K562 (cell line): ENCODE data around the gene SVIL. TPM values are rescaled to one million over a fixed set of nuclear protein-coding genes. Genes with fewer than 3 reads are reported as not detected.
A peak's percentile ranks its signal among the peaks of the same experiment; 100 is the strongest.

ENCODE experiments used
- ATAC-seq: fragments of 200-7000 bp; cut with Tn5 transposase; 3 replicates; pipeline ENCODE4 v1.9.1; 2020; ENCODE audit warnings: moderate library complexity
- BruUV-seq: library from RNA; stranded (reverse); fragments of 400-500 nt; replicated peaks from 2 replicates; lab custom pipeline; 2021; lab: Mats Ljungman, UMichigan
- CTCF ChIA-PET: fragments of 300-600 bp; formaldehyde crosslinking; extraction: SDS; loops from one replicate; lab custom pipeline; 2021; ENCODE audit warnings: low intra/inter-chr PET ratio; lab: Yijun Ruan, JAX
- POLR2A ChIA-PET: fragments of 300-600, 350-650 bp; sonication (Branson Sonifier 250); formaldehyde crosslinking; extraction: SDS; loops from one replicate; lab custom pipeline; 2021; ENCODE audit warnings: antibody characterized with exemption, inconsistent platforms; lab: Yijun Ruan, JAX
- DNase-seq, 4 experiments: peaks; one replicate each; pipeline versions ENCODE4 v3.0.0 to v3.0.0-alpha.2; 2011 to 2018; ENCODE audit warnings: low spot score in 3 of 4, mixed read lengths in 3 of 4; ENCODE audit errors: extremely low read depth in 1 of 4
- FAIRE-seq: peaks from 2 replicates; lab custom pipeline; 2011; peaks lifted over from hg19 to GRCh38; lab: Jason Lieb, UNC
- H2AFZ ChIP-seq: 2 replicates; pipeline ENCODE4 v1.6.0; 2011; ENCODE audit warnings: low read depth, low read length, control low read depth, inconsistent platforms
- H3K27ac ChIP-seq: fragments of 200-600 bp; 3 replicates; pipeline ENCODE4 v1.8.0; 2011; ENCODE audit warnings: low read depth, mild to moderate bottlenecking, control low read depth, inconsistent platforms, low read length, moderate library complexity, mixed read lengths; ENCODE audit errors: extremely low read depth
- H3K27me3 ChIP-seq, 2 experiments: fragments of 300-600 bp in 1 of 2; 2 replicates in 1 of 2; 3 replicates in 1 of 2; pipeline versions ENCODE4 v1.6.0 to v1.8.0; 2011; ENCODE audit warnings: inconsistent platforms in 2 of 2, low read length in 2 of 2, mild to moderate bottlenecking in 1 of 2, mixed read lengths in 1 of 2, moderate library complexity in 1 of 2; ENCODE audit not compliant: control insufficient read depth in 2 of 2, insufficient read depth in 2 of 2
- H3K36me3 ChIP-seq: fragments of 300-600 bp; 3 replicates; pipeline ENCODE4 v1.8.0; 2011; ENCODE audit warnings: mild to moderate bottlenecking, low read length, inconsistent platforms; ENCODE audit not compliant: control insufficient read depth, insufficient read depth
- H3K4me1 ChIP-seq, 2 experiments: fragments of 200-600 bp in 1 of 2; replicated peaks in 1 of 2; 2 replicates in 1 of 2; 3 replicates in 1 of 2; pipeline versions ENCODE4 v1.5.1 to v1.8.0; 2011; ENCODE audit warnings: inconsistent platforms in 2 of 2, low read length in 2 of 2, mild to moderate bottlenecking in 1 of 2, mixed read lengths in 1 of 2, moderate library complexity in 1 of 2; ENCODE audit not compliant: control insufficient read depth in 2 of 2, insufficient read depth in 2 of 2
- H3K4me2 ChIP-seq: 2 replicates; pipeline ENCODE4 v1.6.1; 2011; ENCODE audit warnings: low read length, control low read depth, inconsistent platforms, mixed read lengths; ENCODE audit not compliant: insufficient read depth
- H3K4me3 ChIP-seq: fragments of 200-600 bp; sonication (generic), shearing (Covaris generic); 2 replicates; pipeline ENCODE4 v1.5.1; 2016; ENCODE audit warnings: control low read depth, inconsistent platforms
- H3K79me2 ChIP-seq: fragments of 200-600 bp; 3 replicates; pipeline ENCODE4 v1.8.0; 2011; ENCODE audit warnings: low read length, inconsistent platforms; ENCODE audit not compliant: control insufficient read depth, insufficient read depth
- H3K9ac ChIP-seq, 2 experiments: 2 replicates each; pipeline versions ENCODE4 v1.6.0 to v1.6.1; 2011; ENCODE audit warnings: low read depth in 2 of 2, low read length in 2 of 2, control low read depth in 1 of 2, inconsistent platforms in 1 of 2, mild to moderate bottlenecking in 1 of 2, mixed read lengths in 1 of 2; ENCODE audit not compliant: insufficient read depth in 1 of 2
- H3K9me1 ChIP-seq: one replicate; pipeline ENCODE4 v1.6.0; 2011; ENCODE audit warnings: inconsistent platforms, mild to moderate bottlenecking, low read length, moderate library complexity; ENCODE audit not compliant: control insufficient read depth, insufficient read depth
- H3K9me3 ChIP-seq: replicated peaks from 2 replicates; pipeline ENCODE4 v1.5.1; 2011; ENCODE audit warnings: low read depth, low read length, inconsistent platforms; ENCODE audit not compliant: control insufficient read depth, insufficient read depth
- H4K20me1 ChIP-seq: replicated peaks from 2 replicates; pipeline ENCODE4 v1.6.1; 2011; ENCODE audit warnings: low read length, inconsistent platforms, mixed read lengths; ENCODE audit not compliant: control insufficient read depth, insufficient read depth
- ESRRA ChIP-seq: fragments of 450-650 bp; IDR thresholded peaks from 2 replicates; pipeline ENCODE4 v1.6.1; 2014; ENCODE audit warnings: low read depth, mild to moderate bottlenecking, moderate library complexity, borderline replicate concordance
- FOS ChIP-seq: IDR thresholded peaks from 3 replicates; pipeline ENCODE4 v1.6.1; 2011; ENCODE audit not compliant: insufficient read length; ENCODE audit errors: extremely low read depth
- LARP7 ChIP-seq: fragments of 450-650 bp; IDR thresholded peaks from 2 replicates; pipeline ENCODE4 v1.6.1; 2016
- MEIS2 ChIP-seq: fragments of 450-650 bp; IDR thresholded peaks from 2 replicates; pipeline ENCODE4 v1.6.1; 2014; ENCODE audit warnings: mild to moderate bottlenecking; ENCODE audit not compliant: partially characterized antibody
- MYBL2 ChIP-seq, 2 experiments: fragments of 450-650 bp in 1 of 2; sonication (generic) in 1 of 2; formaldehyde crosslinking in 1 of 2; IDR thresholded peaks; 2 replicates each; pipeline versions ENCODE4 v1.6.1 to v1.8.1; 2017 to 2022; ENCODE audit warnings: borderline replicate concordance in 1 of 2, inconsistent platforms in 1 of 2, low read depth in 1 of 2, mild to moderate bottlenecking in 1 of 2, missing genetic modification reagents in 1 of 2, moderate library complexity in 1 of 2
- REST ChIP-seq, 2 experiments: fragments of 450-650 bp; formaldehyde crosslinking in 1 of 2; IDR thresholded peaks; 2 replicates each; pipeline versions ENCODE4 v1.4.0 to v1.6.1; 2014 to 2020; ENCODE audit warnings: mild to moderate bottlenecking in 2 of 2, borderline replicate concordance in 1 of 2, low read depth in 1 of 2
- ZNF324 ChIP-seq: fragments of 250-450 bp; sonication (Bioruptor Pico); IDR thresholded peaks from 2 replicates; pipeline ENCODE4 v1.4.0; 2020; ENCODE audit warnings: mild to moderate bottlenecking
- WGBS: fragments of 100-300 bp; shearing (Covaris generic); methylation state at CpG from one replicate; pipeline ENCODE4 v1.1.6; 2016; ENCODE audit warnings: low coverage, mixed read lengths; ENCODE audit not compliant: insufficient coverage; ENCODE audit errors: missing lambda C conversion rate; 5-methylcytosine and 5-hydroxymethylcytosine counted together
- in situ Hi-C: fragments of 300-500 bp; cut with MboI; formaldehyde crosslinking; loops from 4 replicates; pipeline ENCODE4 v1.15.0; 2018; ENCODE audit warnings: inconsistent platforms, mixed read lengths
- intact Hi-C: fragments of 100-400 bp; cut with micrococcal nuclease; formaldehyde crosslinking; loops from 2 replicates; pipeline ENCODE4 v1.14.2; 2022
- polyA plus RNA-seq, 8 experiments: library from polyadenylated mRNA; depleted of rRNA in 4 of 8; stranded (reverse) in 5 of 8; unstranded in 3 of 8; fragments of >200 nt; fragmentation: Nextera tagmentation in 2 of 8; fragmentation: Illumina TruSeq in 1 of 8; extraction: Ambion mirVana in 2 of 8; extraction: Trizol in 1 of 8; gene quantifications; 2 replicates each; pipeline versions ENCODE4 v1.2.1 to v1.2.3, GENCODE V29; 2011 to 2014; ENCODE audit warnings: inconsistent platforms in 1 of 8, missing spikeins in 1 of 8
- total RNA-seq, 7 experiments: library from RNA; depleted of rRNA in 6 of 7; stranded (reverse); fragments of >200 nt in 6 of 7; fragmentation: Illumina TruSeq in 2 of 7; extraction: Trizol in 2 of 7; gene quantifications; 2 replicates each; pipeline versions ENCODE4 v1.2.1 to v1.2.3, GENCODE V29; 2011 to 2021; ENCODE audit warnings: low replicate concordance in 1 of 7

The SVIL gene
- total and polyA plus RNA-seq, 9 of the 15 experiments (the other 6 are each of a cell fraction or from before 2014, with no cell fraction given) = under 0.01 to 0.18 (median 0.05) TPM; not detected in 3

GRCh38 chr10:29646238-29646902 is 11.6 kb upstream of the SVIL start:
- Histone ChIP-seq H2AFZ (no peak overlapping the region), H3K4me2 (no peak overlapping the region), H3K36me3 (no peaks in the 10 kb centered on the region), H4K20me1 (no peaks in the 10 kb centered on the region; the same call in 1 of the 2 replicates), H3K9me1 (no peaks in the 10 kb centered on the region), H3K9me3 (no peaks in the 10 kb centered on the region), H3K79me2 (no peaks in the 10 kb centered on the region), H3K27ac (no peak overlapping the region), H3K9ac (no peak overlapping the region), H3K4me1 (no peaks in the 10 kb centered on the region), H3K27me3 (peaks cover 0 to 11% of the 10 kb centered on the region in 2 experiments; a peak in 3 of 5 replicates), H3K4me3 (no peak overlapping the region)
- no peak for DNase-seq
- ChIA-PET POLR2A (interaction anchor here (0.7 kb wide), 1 partner anchor 1843 kb away, joined by 3 read pairs; no protein-coding TSS in a partner anchor), CTCF (no interaction called here)
- intact Hi-C loops (no loop called here), in situ Hi-C loops (no loop called here)
- no TSS peak for BruUV-seq
- TF ChIP-seq FOS (no peak), MYBL2 (IDR thresholded peaks at IDR 0.05; ENCODE audit: low read depth) (no peak), MYBL2 (CRISPR knock-in tag; IDR thresholded peaks at IDR 0.05; ENCODE audit: borderline replicate concordance) (no peak), LARP7 (no peak), REST (IDR thresholded peaks at IDR 0.05; ENCODE audit: borderline replicate concordance) (no peak), REST (CRISPR knock-in tag; IDR thresholded peaks at IDR 0.05; ENCODE audit: low read depth) (no peak), ESRRA (no peak), ZNF324 (CRISPR knock-in tag) (no peak), MEIS2 (peak; percentile 27)
- ATAC-seq = no peak
- FAIRE-seq = no peak
- 0% methylated on average over 8 of the region's 8 CpGs for WGBS
